RWPE2 (cell line): ENCODE results near the gene GSK3B.

ENCODE experiments used
- ATAC-seq: fragments of 200-7000 bp; cut with Tn5 transposase; 3 replicates; pipeline ENCODE4 v1.9.1; 2021; ENCODE audit warnings: low read depth
- DNase-seq: peaks from one replicate; pipeline ENCODE4 v3.0.0-alpha.2; 2020; ENCODE audit warnings: low spot score
- H3K27ac ChIP-seq: fragments of 450-650 bp; 2 replicates; pipeline ENCODE4 v1.5.1; 2017; ENCODE audit warnings: mild to moderate bottlenecking; ENCODE audit not compliant: poor library complexity, severe bottlenecking
- H3K27me3 ChIP-seq: fragments of 250-450 bp; sonication (Bioruptor Pico); 2 replicates; pipeline ENCODE4 v1.5.1; 2021; ENCODE audit warnings: mild to moderate bottlenecking, moderate library complexity; ENCODE audit not compliant: insufficient read depth, poor library complexity, severe bottlenecking
- H3K36me3 ChIP-seq: fragments of 250-450 bp; sonication (Bioruptor Pico); 2 replicates; pipeline ENCODE4 v1.5.1; 2020; ENCODE audit warnings: low read depth, mild to moderate bottlenecking, moderate library complexity
- H3K4me1 ChIP-seq: fragments of 250-450 bp; sonication (Bioruptor Pico); 2 replicates; pipeline ENCODE4 v1.5.1; 2021; ENCODE audit warnings: mild to moderate bottlenecking, moderate library complexity; ENCODE audit not compliant: insufficient read depth, poor library complexity, severe bottlenecking
- H3K4me3 ChIP-seq: fragments of 250-450 bp; sonication (Bioruptor Pico); 2 replicates; pipeline ENCODE4 v1.5.1; 2021; ENCODE audit warnings: mild to moderate bottlenecking, moderate library complexity; ENCODE audit not compliant: severe bottlenecking
- H3K9me3 ChIP-seq: fragments of 250-450 bp; sonication (Bioruptor Pico); 2 replicates; pipeline ENCODE4 v1.5.1; 2021; ENCODE audit warnings: mild to moderate bottlenecking, moderate library complexity; ENCODE audit not compliant: severe bottlenecking
- TF ChIP-seq, protein P1 (sequence below): fragments of 450-650 bp; IDR thresholded peaks from one replicate; pipeline ENCODE4 v1.5.1; 2017; ENCODE audit warnings: mild to moderate bottlenecking, moderate library complexity; ENCODE audit not compliant: poor library complexity, severe bottlenecking

Gene GSK3B

GRCh38 chr3:119796785-119797184 is 297.5 kb downstream of the GSK3B start:
- DNase-seq (no peak), ATAC-seq (no peak)
- TF ChIP-seq, protein P1, sequence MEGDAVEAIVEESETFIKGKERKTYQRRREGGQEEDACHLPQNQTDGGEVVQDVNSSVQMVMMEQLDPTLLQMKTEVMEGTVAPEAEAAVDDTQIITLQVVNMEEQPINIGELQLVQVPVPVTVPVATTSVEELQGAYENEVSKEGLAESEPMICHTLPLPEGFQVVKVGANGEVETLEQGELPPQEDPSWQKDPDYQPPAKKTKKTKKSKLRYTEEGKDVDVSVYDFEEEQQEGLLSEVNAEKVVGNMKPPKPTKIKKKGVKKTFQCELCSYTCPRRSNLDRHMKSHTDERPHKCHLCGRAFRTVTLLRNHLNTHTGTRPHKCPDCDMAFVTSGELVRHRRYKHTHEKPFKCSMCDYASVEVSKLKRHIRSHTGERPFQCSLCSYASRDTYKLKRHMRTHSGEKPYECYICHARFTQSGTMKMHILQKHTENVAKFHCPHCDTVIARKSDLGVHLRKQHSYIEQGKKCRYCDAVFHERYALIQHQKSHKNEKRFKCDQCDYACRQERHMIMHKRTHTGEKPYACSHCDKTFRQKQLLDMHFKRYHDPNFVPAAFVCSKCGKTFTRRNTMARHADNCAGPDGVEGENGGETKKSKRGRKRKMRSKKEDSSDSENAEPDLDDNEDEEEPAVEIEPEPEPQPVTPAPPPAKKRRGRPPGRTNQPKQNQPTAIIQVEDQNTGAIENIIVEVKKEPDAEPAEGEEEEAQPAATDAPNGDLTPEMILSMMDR, result no peak
- H3K27ac ChIP-seq, result no peak overlapping the region
- H3K27me3 ChIP-seq, result no peaks in the 10 kb centered on the region
- H3K4me3 ChIP-seq, result no peak overlapping the region
- H3K36me3 ChIP-seq, result no peaks in the 10 kb centered on the region
- no peaks in the 10 kb centered on the region for H3K4me1 ChIP-seq
- no peaks in the 10 kb centered on the region for H3K9me3 ChIP-seq

GRCh38 chr3:119796368-119796767 is 297.9 kb downstream of the GSK3B start:
- no peaks in the 10 kb centered on the region for H3K27me3 ChIP-seq

DNA sequence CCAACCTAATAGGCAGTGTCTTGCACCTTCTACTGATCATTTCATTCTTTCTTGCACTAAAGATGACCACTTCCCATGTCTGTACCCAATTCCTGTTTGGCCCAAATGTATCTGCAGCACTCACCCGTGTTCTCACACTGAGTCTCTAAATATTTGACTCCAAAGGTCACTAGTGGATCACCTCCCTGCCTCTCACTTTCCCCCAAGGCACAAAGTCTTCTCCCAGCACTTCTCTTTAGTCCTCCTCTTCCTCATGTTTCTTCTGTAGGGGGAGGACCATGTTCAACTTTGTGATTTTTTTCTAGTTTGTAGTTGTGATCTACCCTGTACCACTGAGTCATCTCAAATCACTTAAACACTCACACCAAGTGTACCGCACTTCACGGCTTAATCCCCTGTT is 298.4 kb downstream of the GSK3B start:
- no peaks in the 10 kb centered on the region for H3K27me3 ChIP-seq
- no peak for ATAC-seq
- no peaks in the 10 kb centered on the region for H3K9me3 ChIP-seq
- H3K4me3 ChIP-seq, result no peak overlapping the region
- H3K36me3 ChIP-seq, result no peaks in the 10 kb centered on the region
- H3K27ac ChIP-seq, result no peak overlapping the region
- TF ChIP-seq, protein P1, result no peak
- H3K4me1 ChIP-seq, result no peaks in the 10 kb centered on the region
- no peak for DNase-seq

More at GRCh38 chr3:119796368-119796767, 297.9 kb downstream of the GSK3B start:
- ATAC-seq, result no peak
- no peaks in the 10 kb centered on the region for H3K4me1 ChIP-seq
- no peak for DNase-seq
- H3K36me3 ChIP-seq, result no peaks in the 10 kb centered on the region
- H3K27ac ChIP-seq, result no peak overlapping the region
- TF ChIP-seq, protein P1, result no peak
- H3K9me3 ChIP-seq, result no peaks in the 10 kb centered on the region
- no peak overlapping the region for H3K4me3 ChIP-seq

DNA sequence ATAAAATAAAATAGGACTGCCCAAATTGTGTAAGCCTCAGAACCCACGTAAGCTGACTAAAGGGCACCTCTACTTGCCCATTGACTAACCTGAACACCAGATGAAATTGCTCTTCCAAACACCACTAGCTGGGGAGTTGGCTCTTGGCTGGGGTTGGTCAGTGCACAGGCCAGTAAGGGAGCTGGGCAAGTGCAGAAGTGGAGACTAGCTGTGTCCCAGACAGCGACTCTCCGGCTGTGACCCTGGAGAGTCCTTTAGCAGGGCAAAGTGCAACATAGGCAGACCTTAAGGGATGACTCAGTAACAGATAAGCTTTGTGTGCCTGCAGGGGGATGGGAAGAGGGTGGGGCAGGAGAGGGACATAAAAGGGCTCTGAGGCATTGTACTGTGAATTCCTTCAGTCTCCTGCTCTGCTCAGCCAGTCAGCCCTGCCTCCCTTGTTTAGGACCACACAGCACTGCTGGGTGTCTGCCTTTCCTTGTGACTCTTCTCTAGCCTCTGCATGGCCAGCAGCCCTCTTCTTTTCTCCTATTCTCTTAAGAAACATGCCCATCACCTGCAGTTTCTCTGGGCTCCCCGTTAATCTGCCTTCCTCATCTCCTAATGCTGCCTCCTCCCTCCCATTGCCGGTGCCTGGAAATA is 299.2 kb downstream of the GSK3B start:
- no peaks in the 10 kb centered on the region for H3K4me1 ChIP-seq
- TF ChIP-seq, protein P1, result no peak
- no peak overlapping the region for H3K27ac ChIP-seq
- no peaks in the 10 kb centered on the region for H3K27me3 ChIP-seq
- H3K9me3 ChIP-seq, result no peaks in the 10 kb centered on the region
- no peak overlapping the region for H3K4me3 ChIP-seq
- ATAC-seq (peak; percentile 77), DNase-seq (no peak)
- H3K36me3 ChIP-seq, result no peaks in the 10 kb centered on the region

GRCh38 chr3:119794401-119794800 is 299.8 kb downstream of the GSK3B start:
- Histone ChIP-seq H3K27ac (no peak overlapping the region), H3K36me3 (no peaks in the 10 kb centered on the region), H3K4me1 (no peaks in the 10 kb centered on the region), H3K9me3 (no peaks in the 10 kb centered on the region), H3K4me3 (no peak overlapping the region), H3K27me3 (no peaks in the 10 kb centered on the region)
- DNase-seq (no peak), ATAC-seq (no peak)
- TF ChIP-seq, protein P1, result no peak
